ENCODE data around the gene SLC5A8. TPM values are rescaled to one million over a fixed set of nuclear protein-coding genes. Genes with fewer than 3 reads are reported as not detected.
A peak's percentile ranks its signal among the peaks of the same experiment; 100 is the strongest.

The SLC5A8 gene, protein sequence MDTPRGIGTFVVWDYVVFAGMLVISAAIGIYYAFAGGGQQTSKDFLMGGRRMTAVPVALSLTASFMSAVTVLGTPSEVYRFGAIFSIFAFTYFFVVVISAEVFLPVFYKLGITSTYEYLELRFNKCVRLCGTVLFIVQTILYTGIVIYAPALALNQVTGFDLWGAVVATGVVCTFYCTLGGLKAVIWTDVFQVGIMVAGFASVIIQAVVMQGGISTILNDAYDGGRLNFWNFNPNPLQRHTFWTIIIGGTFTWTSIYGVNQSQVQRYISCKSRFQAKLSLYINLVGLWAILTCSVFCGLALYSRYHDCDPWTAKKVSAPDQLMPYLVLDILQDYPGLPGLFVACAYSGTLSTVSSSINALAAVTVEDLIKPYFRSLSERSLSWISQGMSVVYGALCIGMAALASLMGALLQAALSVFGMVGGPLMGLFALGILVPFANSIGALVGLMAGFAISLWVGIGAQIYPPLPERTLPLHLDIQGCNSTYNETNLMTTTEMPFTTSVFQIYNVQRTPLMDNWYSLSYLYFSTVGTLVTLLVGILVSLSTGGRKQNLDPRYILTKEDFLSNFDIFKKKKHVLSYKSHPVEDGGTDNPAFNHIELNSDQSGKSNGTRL
- not detected in 2 replicates for total RNA-seq (2014; rRNA removed; shearing (Covaris generic))

DNA sequence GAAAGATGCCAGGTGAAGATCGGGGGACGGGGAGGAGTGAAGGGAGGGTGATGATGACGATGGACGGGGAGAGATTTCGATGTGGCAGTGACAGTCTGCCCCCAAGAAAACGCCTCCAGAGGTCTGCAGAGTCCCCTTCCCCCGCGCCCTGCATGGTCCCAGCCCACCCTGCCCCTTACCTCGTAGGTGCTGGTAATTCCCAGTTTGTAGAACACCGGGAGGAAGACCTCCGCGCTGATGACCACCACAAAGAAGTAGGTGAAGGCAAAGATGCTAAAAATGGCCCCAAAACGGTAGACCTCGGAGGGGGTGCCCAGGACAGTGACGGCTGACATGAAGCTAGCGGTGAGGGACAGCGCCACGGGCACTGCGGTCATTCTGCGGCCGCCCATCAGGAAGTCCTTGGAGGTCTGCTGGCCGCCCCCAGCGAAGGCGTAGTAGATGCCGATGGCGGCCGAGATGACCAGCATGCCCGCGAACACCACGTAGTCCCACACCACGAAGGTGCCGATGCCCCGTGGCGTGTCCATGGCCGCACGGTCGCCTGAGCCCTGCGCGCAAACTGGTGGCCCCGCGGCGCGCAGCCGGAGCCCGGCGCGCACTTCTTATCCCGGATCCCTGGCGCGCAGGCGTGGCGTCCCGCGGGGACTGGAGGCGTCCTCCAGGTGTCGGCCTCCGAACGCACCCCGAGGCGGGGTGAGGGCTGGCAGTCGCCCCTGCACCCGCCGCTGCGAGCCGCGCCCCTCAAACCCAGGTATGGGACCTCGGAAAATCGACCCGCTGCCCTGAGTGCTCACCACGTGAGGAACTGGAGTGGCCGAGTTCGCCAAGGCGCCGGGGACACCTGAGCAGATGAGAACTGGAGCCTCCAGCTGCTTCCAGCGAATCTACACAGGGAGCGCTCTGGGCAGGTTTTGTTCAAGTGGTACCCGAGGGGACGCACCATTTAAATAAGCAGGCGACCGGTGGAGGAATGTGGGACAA, at the start of gene SLC5A8:
SLC5A8 (minus strand) TSS at position 920 of the 984 bp plus-strand sequence; CDS start at position 530, 390 bp downstream.
- no peak within 1 kb of the TSS for H3K4me3 ChIP-seq
- no peaks in the 10 kb centered on the region for H3K4me1 ChIP-seq (replicated peaks)
- H3K36me3 ChIP-seq: no peaks in the 10 kb centered on the region
- H3K9me3 ChIP-seq (replicated peaks): no peaks in the 10 kb centered on the region
- peaks cover 7% of the 10 kb centered on the region; the same call in 1 of the 2 replicates for H3K27me3 ChIP-seq (replicated peaks)
- no peak within 1 kb of the TSS for H3K27ac ChIP-seq
- DNase-seq (ENCODE audit: low read depth in 1 of 2, low spot score in 2 of 2): no peak

DNA sequence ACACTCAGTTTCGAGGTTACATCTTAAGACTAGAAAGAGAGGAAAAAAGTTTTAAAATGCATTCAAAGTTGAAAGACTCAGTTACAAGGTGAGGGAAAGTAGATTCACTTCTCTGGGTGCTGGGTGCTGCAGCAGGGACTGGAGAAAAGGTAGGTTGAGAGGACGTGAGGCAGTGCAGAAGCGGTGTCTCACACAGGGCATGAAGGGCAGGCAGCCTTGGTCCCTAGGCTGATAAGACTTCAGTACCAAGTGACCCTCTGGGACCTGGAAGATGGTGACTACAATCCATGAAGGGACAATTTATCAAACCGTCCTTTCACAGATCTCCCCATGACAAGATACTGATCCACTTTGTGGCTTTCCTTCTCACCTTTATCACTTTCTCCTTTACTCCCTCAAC, 47.3 kb upstream of the SLC5A8 start:
- Histone ChIP-seq H3K4me1 (replicated peaks) (no peaks in the 10 kb centered on the region), H3K36me3 (no peaks in the 10 kb centered on the region), H3K27me3 (replicated peaks) (no peaks in the 10 kb centered on the region), H3K27ac (no peak overlapping the region), H3K4me3 (no peak overlapping the region), H3K9me3 (replicated peaks) (no peaks in the 10 kb centered on the region)
- no peak for DNase-seq (ENCODE audit: low read depth in 1 of 2, low spot score in 2 of 2)

DNA sequence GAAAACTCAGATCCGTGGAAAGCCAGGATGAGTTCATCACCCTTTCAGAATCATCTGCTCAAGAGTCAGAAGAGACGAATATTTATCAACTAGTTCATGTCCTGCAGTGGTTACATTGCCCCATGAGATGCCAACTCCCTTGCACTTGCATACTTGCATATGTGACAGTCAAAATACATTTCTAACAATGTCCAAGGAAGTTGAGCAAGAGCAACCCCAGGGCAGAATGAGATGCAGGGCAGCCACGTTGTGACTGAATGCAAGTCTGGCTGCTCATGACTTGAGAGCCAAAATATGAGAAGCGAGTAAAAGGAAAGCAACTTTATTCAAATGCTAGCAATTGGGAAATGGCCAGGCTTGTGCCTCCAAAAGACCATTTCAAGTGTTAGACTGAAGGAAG, 46.2 kb upstream of the SLC5A8 start:
- no peaks in the 10 kb centered on the region for H3K36me3 ChIP-seq
- no peak overlapping the region for H3K27ac ChIP-seq
- no peaks in the 10 kb centered on the region for H3K9me3 ChIP-seq (replicated peaks)
- H3K27me3 ChIP-seq (replicated peaks): no peaks in the 10 kb centered on the region
- H3K4me3 ChIP-seq: no peak overlapping the region
- no peak for DNase-seq (ENCODE audit: low read depth in 1 of 2, low spot score in 2 of 2)
- no peaks in the 10 kb centered on the region for H3K4me1 ChIP-seq (replicated peaks)

DNA sequence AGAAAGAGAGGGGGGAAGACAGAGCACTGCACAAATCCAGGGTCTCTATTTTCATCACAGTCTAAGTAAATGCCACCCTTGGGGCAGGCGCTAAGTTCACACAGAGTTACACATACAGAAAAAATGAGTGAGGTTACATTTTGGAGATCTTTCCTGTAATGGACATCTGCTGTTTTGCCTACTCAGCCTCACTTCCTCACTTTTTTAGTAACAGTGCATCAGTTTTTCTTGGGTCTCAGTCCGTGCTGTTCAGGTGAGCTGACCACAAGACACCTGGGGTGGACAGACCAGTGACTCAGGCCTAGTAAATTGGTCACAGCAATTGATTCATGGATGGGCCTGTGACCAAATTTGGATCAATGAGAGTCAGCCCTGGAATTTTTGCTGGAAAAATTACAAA, 33.6 kb upstream of the SLC5A8 start:
- Histone ChIP-seq H3K36me3 (no peaks in the 10 kb centered on the region), H3K9me3 (replicated peaks) (no peaks in the 10 kb centered on the region), H3K27ac (no peak overlapping the region), H3K4me3 (no peak overlapping the region), H3K4me1 (replicated peaks) (no peaks in the 10 kb centered on the region), H3K27me3 (replicated peaks) (no peaks in the 10 kb centered on the region)
- DNase-seq (ENCODE audit: low read depth in 1 of 2, low spot score in 2 of 2): no peak

DNA sequence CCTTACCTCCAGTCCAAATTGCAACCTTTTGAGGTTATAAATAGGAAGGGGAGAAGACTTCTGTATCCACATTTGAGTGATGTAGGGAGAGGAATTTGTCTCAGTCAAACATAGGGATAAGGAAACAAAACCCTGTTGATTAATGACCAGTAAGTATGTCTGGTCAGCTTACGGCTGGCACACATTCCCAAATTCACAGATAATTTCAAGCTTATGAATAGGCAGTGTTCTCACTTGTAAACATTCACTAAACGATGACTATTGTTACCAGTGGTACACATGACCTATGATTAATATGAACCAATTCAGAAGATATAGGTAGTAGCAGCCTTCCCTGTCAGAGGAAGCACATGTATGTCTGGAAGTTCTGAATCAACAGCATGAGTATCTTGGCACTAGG, 33.0 kb upstream of the SLC5A8 start:
- Histone ChIP-seq H3K27ac (no peak overlapping the region), H3K4me3 (no peak overlapping the region), H3K4me1 (replicated peaks) (no peaks in the 10 kb centered on the region), H3K27me3 (replicated peaks) (no peaks in the 10 kb centered on the region), H3K9me3 (replicated peaks) (no peaks in the 10 kb centered on the region), H3K36me3 (no peaks in the 10 kb centered on the region)
- no peak for DNase-seq (ENCODE audit: low read depth in 1 of 2, low spot score in 2 of 2)

DNA sequence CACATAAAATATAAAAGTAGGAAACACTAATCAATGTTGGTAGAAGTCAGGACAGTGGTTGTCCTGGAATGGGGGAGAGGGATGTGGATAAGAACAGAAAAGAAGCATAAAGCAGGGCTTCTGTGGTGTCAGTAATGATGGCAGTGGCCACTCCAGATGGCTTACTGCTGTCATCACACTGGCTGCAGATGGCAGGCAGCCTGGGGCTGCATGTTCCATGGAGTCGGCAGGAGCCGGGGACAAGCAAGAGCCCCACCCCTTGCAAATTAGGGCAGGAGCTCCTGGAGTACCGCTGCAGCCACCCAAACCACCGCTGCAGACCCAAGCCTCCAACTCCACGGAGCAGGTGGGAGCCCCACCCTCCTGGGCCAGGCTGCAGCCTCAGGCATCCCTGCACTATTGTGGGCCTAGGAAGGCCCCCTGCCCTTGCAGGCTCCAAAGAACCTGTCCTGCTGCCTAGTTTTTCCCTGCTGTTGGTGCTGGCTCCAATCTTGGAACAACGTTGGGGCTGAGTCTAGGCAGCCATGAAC, 28.8 kb upstream of the SLC5A8 start:
- no peaks in the 10 kb centered on the region for H3K9me3 ChIP-seq (replicated peaks)
- H3K4me1 ChIP-seq (replicated peaks): no peaks in the 10 kb centered on the region
- H3K27me3 ChIP-seq (replicated peaks): no peaks in the 10 kb centered on the region
- H3K27ac ChIP-seq: no peak overlapping the region
- H3K4me3 ChIP-seq: no peak overlapping the region
- no peaks in the 10 kb centered on the region for H3K36me3 ChIP-seq
- no peak for DNase-seq (ENCODE audit: low read depth in 1 of 2, low spot score in 2 of 2)

DNA sequence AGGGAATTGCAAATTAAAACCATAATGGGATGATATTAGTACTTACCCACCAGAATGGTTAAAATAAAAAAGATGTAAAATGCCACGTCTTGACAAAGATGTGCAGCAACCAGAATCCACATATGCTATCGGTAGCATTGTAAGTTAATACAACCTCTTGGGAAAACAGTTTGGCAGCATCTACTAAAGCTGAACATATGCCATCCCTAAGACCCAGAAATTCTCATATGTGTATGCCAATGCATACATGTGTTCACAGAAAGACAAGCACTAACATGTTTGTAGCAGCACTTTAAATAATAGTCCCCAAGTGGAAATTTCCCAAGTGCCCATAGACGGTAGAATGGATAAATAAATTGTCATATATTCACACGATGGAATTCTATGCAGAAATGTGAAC, 28.3 kb upstream of the SLC5A8 start:
- DNase-seq (ENCODE audit: low read depth in 1 of 2, low spot score in 2 of 2): no peak
- no peaks in the 10 kb centered on the region for H3K4me1 ChIP-seq (replicated peaks)
- H3K27ac ChIP-seq: no peak overlapping the region
- H3K36me3 ChIP-seq: no peaks in the 10 kb centered on the region
- no peak overlapping the region for H3K4me3 ChIP-seq
- no peaks in the 10 kb centered on the region for H3K9me3 ChIP-seq (replicated peaks)
- H3K27me3 ChIP-seq (replicated peaks): no peaks in the 10 kb centered on the region

DNA sequence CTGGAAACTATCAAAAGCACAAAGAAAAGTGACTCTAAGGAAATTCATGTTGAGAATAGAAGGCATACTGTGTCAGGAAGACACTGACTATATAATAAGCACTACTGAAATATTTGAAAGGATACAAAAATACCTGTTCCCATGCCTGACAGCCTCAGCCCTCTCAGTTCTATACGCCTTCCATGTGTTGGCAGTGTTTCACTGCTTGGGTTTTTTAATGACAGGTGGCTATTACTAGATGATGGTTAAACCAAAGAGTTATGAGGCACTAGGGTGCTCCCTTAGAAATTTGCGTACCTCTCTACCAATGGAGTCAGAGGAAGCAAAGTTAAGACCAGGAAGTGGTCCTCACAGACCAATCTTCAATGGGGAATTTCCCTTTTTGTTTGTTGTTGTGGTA, 25.6 kb upstream of the SLC5A8 start:
- H3K27me3 ChIP-seq (replicated peaks): no peaks in the 10 kb centered on the region
- no peak overlapping the region for H3K27ac ChIP-seq
- H3K4me3 ChIP-seq: no peak overlapping the region
- H3K36me3 ChIP-seq: no peaks in the 10 kb centered on the region
- no peaks in the 10 kb centered on the region for H3K4me1 ChIP-seq (replicated peaks)
- H3K9me3 ChIP-seq (replicated peaks): no peaks in the 10 kb centered on the region
- DNase-seq (ENCODE audit: low read depth in 1 of 2, low spot score in 2 of 2): no peak

DNA sequence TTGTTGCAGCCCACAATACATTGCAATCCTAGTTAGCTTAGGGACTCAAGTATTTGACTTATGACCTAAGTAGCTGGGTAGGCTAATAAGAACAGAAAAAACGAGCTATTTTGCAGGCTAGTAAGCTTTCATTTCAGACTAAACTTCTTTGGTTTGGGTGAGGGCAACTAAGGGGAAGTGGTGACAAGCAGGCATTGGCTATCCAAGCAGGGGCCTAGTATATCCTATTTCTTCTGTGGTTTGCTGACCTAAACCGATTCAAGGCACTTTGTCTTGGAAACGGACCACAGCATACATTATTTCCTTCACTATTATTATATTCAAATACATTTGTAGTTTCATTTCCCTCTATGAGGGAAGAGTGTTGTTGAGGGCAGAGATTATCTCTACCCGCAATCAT, 21.6 kb upstream of the SLC5A8 start:
- Histone ChIP-seq H3K4me1 (replicated peaks) (no peaks in the 10 kb centered on the region), H3K27ac (no peak overlapping the region), H3K27me3 (replicated peaks) (no peaks in the 10 kb centered on the region), H3K9me3 (replicated peaks) (no peaks in the 10 kb centered on the region), H3K4me3 (no peak overlapping the region), H3K36me3 (no peaks in the 10 kb centered on the region)
- DNase-seq (ENCODE audit: low read depth in 1 of 2, low spot score in 2 of 2): no peak

DNA sequence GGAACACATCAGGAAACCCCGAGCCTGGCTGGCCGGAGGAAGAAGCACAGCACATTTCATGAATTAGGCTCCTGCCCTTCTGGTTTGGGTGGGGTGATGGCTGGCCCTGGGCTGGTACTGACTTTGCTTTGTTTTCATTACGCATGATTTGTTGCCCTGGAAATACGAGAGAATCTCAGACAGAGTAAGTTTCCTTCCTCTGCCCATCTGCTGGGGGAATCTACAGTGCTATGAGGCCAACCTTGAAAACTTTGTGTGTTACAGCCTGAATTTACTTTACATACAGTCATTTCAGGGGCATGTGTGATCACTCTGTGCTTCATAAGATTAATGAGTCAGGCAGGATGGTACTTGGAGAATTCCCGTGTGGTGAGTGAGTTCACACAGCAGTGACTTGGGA, 20.5 kb upstream of the SLC5A8 start:
- no peaks in the 10 kb centered on the region for H3K9me3 ChIP-seq (replicated peaks)
- no peaks in the 10 kb centered on the region for H3K27me3 ChIP-seq (replicated peaks)
- H3K4me1 ChIP-seq (replicated peaks): no peaks in the 10 kb centered on the region
- no peak overlapping the region for H3K4me3 ChIP-seq
- peak in 1 of 2 experiments; percentile 2 for DNase-seq (ENCODE audit: low read depth in 1 of 2, low spot score in 2 of 2)
- no peaks in the 10 kb centered on the region for H3K36me3 ChIP-seq
- no peak overlapping the region for H3K27ac ChIP-seq

DNA sequence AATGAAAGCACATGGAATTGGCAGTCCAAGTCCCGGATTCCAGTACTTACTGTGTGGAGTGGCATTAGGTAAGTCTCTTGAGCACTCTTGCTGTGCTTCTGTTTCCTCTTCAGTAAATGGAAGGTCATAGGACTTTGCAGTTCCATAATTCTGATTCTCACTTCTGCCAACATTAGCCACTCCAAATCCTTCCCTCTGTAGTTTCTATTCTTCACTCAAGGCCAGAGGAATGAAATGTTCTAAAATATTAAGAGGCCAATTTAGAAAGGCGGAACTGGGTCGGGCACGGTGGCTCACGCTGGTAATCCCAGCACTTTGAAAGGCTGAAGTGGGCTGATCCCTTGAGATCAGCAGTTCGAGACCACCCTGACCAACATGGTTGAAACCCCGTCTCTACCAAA, 19.8 kb upstream of the SLC5A8 start:
- H3K27ac ChIP-seq: no peak overlapping the region

DNA sequence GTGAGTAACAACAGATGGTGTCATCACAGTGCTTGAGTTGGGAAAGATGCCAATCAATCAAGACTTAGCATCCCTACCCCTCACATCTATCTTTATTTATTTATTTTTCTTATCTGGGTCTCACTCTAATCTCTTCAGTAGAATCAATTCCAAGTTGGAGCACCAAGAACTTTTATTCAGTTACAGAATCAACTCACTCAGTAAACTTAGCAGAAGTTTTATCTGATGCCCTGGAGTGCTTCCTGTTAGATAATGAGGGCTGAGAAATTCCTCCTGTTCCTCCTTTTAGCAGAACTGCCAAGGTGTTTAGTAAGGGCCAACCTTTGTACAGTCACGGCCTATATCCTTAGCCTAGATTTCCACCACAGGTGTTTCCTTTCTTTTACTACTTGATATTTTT, 11.3 kb upstream of the SLC5A8 start:
- no peaks in the 10 kb centered on the region for H3K27me3 ChIP-seq (replicated peaks)
- H3K27ac ChIP-seq: no peak overlapping the region
- H3K9me3 ChIP-seq (replicated peaks): no peaks in the 10 kb centered on the region
- H3K36me3 ChIP-seq: no peaks in the 10 kb centered on the region
- no peaks in the 10 kb centered on the region for H3K4me1 ChIP-seq (replicated peaks)
- DNase-seq (ENCODE audit: low read depth in 1 of 2, low spot score in 2 of 2): no peak
- H3K4me3 ChIP-seq: no peak overlapping the region

More for the DNA sequence above, 19.8 kb upstream of the SLC5A8 start:
- no peaks in the 10 kb centered on the region for H3K9me3 ChIP-seq (replicated peaks)
- DNase-seq (ENCODE audit: low read depth in 1 of 2, low spot score in 2 of 2): no peak
- no peaks in the 10 kb centered on the region for H3K36me3 ChIP-seq
- no peaks in the 10 kb centered on the region for H3K4me1 ChIP-seq (replicated peaks)
- no peak overlapping the region for H3K4me3 ChIP-seq
- no peaks in the 10 kb centered on the region for H3K27me3 ChIP-seq (replicated peaks)

DNA sequence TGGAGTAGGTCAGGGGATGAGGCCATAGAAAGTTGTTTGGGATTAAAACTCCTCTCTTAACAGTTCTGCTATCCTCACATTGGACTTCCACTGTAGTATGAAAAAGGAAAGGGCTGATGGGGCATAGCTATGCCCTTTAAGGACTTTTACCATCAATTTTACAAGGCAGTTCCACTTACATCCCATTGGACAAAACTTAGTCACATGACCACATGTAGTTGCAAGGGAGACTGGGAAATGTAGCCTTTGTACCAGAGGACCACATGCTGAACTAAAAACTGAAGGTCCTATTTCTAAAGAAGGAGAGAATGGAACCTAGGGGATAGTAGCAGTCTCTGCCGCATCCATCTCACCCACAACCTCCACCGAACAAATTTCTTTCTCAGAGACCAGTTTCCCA, 6.8 kb upstream of the SLC5A8 start:
- Histone ChIP-seq H3K36me3 (no peaks in the 10 kb centered on the region), H3K27me3 (replicated peaks) (no peaks in the 10 kb centered on the region), H3K4me3 (no peak overlapping the region), H3K27ac (no peak overlapping the region), H3K4me1 (replicated peaks) (no peaks in the 10 kb centered on the region), H3K9me3 (replicated peaks) (no peaks in the 10 kb centered on the region)
- DNase-seq (ENCODE audit: low read depth in 1 of 2, low spot score in 2 of 2): no peak
